ENCODE results near the gene CHST13. TPM values are rescaled to one million over a fixed set of nuclear protein-coding genes. Genes with fewer than 3 reads are reported as not detected.

Gene CHST13
- total RNA-seq, 1 experiment from 2014 or later = 0.91 TPM

DNA sequence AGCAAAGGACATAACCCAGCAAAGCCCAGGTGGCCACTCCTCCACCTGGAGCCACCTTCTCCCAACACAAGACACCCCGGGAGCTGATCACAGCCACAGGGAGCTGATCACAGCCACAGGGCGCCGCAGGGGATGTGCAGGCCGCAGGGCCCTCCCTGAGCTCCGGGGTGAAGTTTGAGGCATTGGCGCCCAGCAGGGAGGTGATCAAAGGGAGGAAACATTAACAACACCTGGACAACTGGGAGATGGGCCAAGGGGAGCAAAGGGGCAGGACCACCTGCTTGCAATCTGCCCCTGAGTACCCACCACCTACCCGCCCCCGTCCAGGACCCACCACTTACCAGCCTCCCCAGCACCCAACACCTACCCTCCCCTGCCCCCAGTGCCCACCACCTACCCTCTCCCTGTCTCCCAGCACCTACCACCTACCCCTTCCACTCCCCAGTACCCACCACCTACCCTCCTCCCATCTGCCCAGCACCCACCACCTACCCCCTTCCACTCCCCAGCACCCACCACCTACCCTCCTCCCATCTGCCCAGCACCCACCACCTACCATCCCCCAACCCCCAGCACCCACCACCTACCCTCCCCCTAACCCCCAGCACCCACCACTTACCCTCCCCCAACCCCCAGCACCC, 8.8 kb upstream of the CHST13 start:
- intact Hi-C loops (cut with micrococcal nuclease) = no loop called here
- ChIA-PET POLR2A (no interaction called here), CTCF (no interaction called here), RAD21 (ENCODE audit: low non-redundant PET in 1 of 2, low total read pairs in 2 of 2, uncharacterized antibody in 2 of 2, unreplicated experiment in 2 of 2) (no interaction called here)
- no peak overlapping the region for H2AFZ ChIP-seq (ENCODE audit: low read depth, low read length, poor library complexity, severe bottlenecking)
- H3K27me3 ChIP-seq (ENCODE audit: insufficient read depth, low read length) = no peaks in the 10 kb centered on the region
- DNase-seq (ENCODE audit: low read depth, low spot score) (no peak), ATAC-seq (no peak)
- H3K4me3 ChIP-seq (replicated peaks in 1 of 2; ENCODE audit: low read depth in 1 of 2, low read length in 2 of 2) = no peak overlapping the region
- H3K4me2 ChIP-seq (ENCODE audit: low read length) = no peak overlapping the region
- no peaks in the 10 kb centered on the region for H3K79me2 ChIP-seq (ENCODE audit: insufficient read depth, low read length)
- no peak overlapping the region for H3K9ac ChIP-seq (ENCODE audit: low read length)
- H3K4me1 ChIP-seq (ENCODE audit: control insufficient read depth in 1 of 2, insufficient read depth in 2 of 2, low read length in 2 of 2) = no peaks in the 10 kb centered on the region; a peak in 1 of 4 replicates
- H3K36me3 ChIP-seq (ENCODE audit: control insufficient read depth in 1 of 2, insufficient read depth in 2 of 2, low read length in 2 of 2) = no peaks in the 10 kb centered on the region
- no peak overlapping the region for H3K27ac ChIP-seq (ENCODE audit: low read depth, low read length)
- H3K9me3 ChIP-seq (ENCODE audit: control insufficient read depth in 1 of 2, insufficient read depth in 1 of 2, low read depth in 1 of 2, low read length in 2 of 2) = no peaks in the 10 kb centered on the region
- TF ChIP-seq JUND (IDR thresholded peaks at IDR 0.05) (no peak), FOSL1 (IDR thresholded peaks at IDR 0.05; ENCODE audit: low read depth) (no peak), RAD21 (IDR thresholded peaks at IDR 0.05; ENCODE audit: low read depth) (no peak), EZH2phosphoT487 (IDR thresholded peaks at IDR 0.05; ENCODE audit: borderline replicate concordance) (no peak), EGR1 (IDR thresholded peaks at IDR 0.05; ENCODE audit: low read depth) (no peak), TCF7L2 (IDR thresholded peaks at IDR 0.05; ENCODE audit: borderline replicate concordance, extremely low read depth, insufficient read depth, insufficient read length) (no peak), CBX3 (IDR thresholded peaks at IDR 0.05; ENCODE audit: low read depth) (no peak), SRF (IDR thresholded peaks at IDR 0.05; ENCODE audit: low read depth) (no peak), CEBPB (IDR thresholded peaks at IDR 0.05; ENCODE audit: low read depth) (no peak), ZNF274 (IDR thresholded peaks at IDR 0.05; ENCODE audit: low read depth, low read length) (no peak)
- TF ChIP-seq, protein P1, sequence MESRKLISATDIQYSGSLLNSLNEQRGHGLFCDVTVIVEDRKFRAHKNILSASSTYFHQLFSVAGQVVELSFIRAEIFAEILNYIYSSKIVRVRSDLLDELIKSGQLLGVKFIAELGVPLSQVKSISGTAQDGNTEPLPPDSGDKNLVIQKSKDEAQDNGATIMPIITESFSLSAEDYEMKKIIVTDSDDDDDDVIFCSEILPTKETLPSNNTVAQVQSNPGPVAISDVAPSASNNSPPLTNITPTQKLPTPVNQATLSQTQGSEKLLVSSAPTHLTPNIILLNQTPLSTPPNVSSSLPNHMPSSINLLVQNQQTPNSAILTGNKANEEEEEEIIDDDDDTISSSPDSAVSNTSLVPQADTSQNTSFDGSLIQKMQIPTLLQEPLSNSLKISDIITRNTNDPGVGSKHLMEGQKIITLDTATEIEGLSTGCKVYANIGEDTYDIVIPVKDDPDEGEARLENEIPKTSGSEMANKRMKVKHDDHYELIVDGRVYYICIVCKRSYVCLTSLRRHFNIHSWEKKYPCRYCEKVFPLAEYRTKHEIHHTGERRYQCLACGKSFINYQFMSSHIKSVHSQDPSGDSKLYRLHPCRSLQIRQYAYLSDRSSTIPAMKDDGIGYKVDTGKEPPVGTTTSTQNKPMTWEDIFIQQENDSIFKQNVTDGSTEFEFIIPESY (IDR thresholded peaks at IDR 0.05; ENCODE audit: extremely low read depth, insufficient replicate concordance, low read length) = no peak
- TF ChIP-seq, protein P2, sequence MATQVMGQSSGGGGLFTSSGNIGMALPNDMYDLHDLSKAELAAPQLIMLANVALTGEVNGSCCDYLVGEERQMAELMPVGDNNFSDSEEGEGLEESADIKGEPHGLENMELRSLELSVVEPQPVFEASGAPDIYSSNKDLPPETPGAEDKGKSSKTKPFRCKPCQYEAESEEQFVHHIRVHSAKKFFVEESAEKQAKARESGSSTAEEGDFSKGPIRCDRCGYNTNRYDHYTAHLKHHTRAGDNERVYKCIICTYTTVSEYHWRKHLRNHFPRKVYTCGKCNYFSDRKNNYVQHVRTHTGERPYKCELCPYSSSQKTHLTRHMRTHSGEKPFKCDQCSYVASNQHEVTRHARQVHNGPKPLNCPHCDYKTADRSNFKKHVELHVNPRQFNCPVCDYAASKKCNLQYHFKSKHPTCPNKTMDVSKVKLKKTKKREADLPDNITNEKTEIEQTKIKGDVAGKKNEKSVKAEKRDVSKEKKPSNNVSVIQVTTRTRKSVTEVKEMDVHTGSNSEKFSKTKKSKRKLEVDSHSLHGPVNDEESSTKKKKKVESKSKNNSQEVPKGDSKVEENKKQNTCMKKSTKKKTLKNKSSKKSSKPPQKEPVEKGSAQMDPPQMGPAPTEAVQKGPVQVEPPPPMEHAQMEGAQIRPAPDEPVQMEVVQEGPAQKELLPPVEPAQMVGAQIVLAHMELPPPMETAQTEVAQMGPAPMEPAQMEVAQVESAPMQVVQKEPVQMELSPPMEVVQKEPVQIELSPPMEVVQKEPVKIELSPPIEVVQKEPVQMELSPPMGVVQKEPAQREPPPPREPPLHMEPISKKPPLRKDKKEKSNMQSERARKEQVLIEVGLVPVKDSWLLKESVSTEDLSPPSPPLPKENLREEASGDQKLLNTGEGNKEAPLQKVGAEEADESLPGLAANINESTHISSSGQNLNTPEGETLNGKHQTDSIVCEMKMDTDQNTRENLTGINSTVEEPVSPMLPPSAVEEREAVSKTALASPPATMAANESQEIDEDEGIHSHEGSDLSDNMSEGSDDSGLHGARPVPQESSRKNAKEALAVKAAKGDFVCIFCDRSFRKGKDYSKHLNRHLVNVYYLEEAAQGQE (IDR thresholded peaks at IDR 0.05; ENCODE audit: low read depth) = no peak
- no peaks in the 10 kb centered on the region for H4K20me1 ChIP-seq (ENCODE audit: insufficient read depth)
- no peaks in the 10 kb centered on the region for H3K9me2 ChIP-seq (ENCODE audit: insufficient read depth)
- BruUV-seq (replicated peaks) = no TSS peak

Data from HCT116 (cell line).